ENCODE data around the gene NINL. TPM values are rescaled to one million over a fixed set of nuclear protein-coding genes. Genes with fewer than 3 reads are reported as not detected.
"Not testable (repeated sequence)": the region's sequence is repeated elsewhere in the genome, so short reads cannot be mapped to it uniquely, and the experiment has no call there.

Gene NINL
- polyA plus RNA-seq, 3 donors = 2.9 to 6.9 (median 4.3) TPM

- H3K27ac ChIP-seq (ENCODE audit: low read depth, low read length) = no peak overlapping the region
- WGBS, 3 donors = 94 to 100% (median 97%) methylated on average over 2 of the region's 2 CpGs
Measured at GRCh38 chr20:25514747-25515340, 70.5 kb downstream of the NINL start.

GRCh38 chr20:25514195-25514594 lies 71.1 kb downstream of the NINL start:
- 93 to 100% (median 100%) methylated on average over 2 of the region's 2 CpGs for WGBS, 3 donors

GRCh38 chr20:25512709-25513108 lies 72.6 kb downstream of the NINL start:
- 94 to 96% (median 94%) methylated on average over 12 of the region's 12 CpGs for WGBS, 3 donors
- H3K27ac ChIP-seq (ENCODE audit: low read depth, low read length) = no peak overlapping the region

More at GRCh38 chr20:25514195-25514594, 71.1 kb downstream of the NINL start:
- no peak overlapping the region for H3K27ac ChIP-seq (ENCODE audit: low read depth, low read length)

GRCh38 chr20:25511183-25511582 lies 74.1 kb downstream of the NINL start:
- no peak overlapping the region for H3K27ac ChIP-seq (ENCODE audit: low read depth, low read length)
- 89 to 96% (median 93%) methylated on average over 10 of the region's 10 CpGs for WGBS, 3 donors

GRCh38 chr20:25510721-25511120 lies 74.6 kb downstream of the NINL start:
- 88 to 93% (median 90%) methylated on average over 7 of the region's 7 CpGs for WGBS, 3 donors
- H3K27ac ChIP-seq (ENCODE audit: low read depth, low read length) = no peak overlapping the region

- no peak overlapping the region for H3K27ac ChIP-seq (ENCODE audit: low read depth, low read length)
- 93 to 96% (median 95%) methylated on average over 8 of the region's 8 CpGs for WGBS, 3 donors
Measured at GRCh38 chr20:25510202-25510601, 75.1 kb downstream of the NINL start.

- WGBS, 3 donors = 95 to 99% (median 96%) methylated on average over 5 of the region's 5 CpGs
- no peak overlapping the region for H3K27ac ChIP-seq (ENCODE audit: low read depth, low read length)
Measured at GRCh38 chr20:25509084-25509483, 76.2 kb downstream of the NINL start.

- no peak overlapping the region for H3K27ac ChIP-seq (ENCODE audit: low read depth, low read length)
Measured at GRCh38 chr20:25508083-25508770, 77.1 kb downstream of the NINL start.

GRCh38 chr20:25507385-25508082 lies 77.8 kb downstream of the NINL start:
- no peak overlapping the region for H3K27ac ChIP-seq (ENCODE audit: low read depth, low read length)
- WGBS, 3 donors = 42 to 83% (median 77%) methylated on average over 8 of the region's 8 CpGs

More at GRCh38 chr20:25508083-25508770, 77.1 kb downstream of the NINL start:
- 50 to 90% (median 87%) methylated on average over 8 to 10 of the region's 10 CpGs for WGBS, 3 donors

GRCh38 chr20:25504366-25505135 lies 80.8 kb downstream of the NINL start:
- WGBS, 3 donors = 87 to 94% (median 88%) methylated on average over 15 of the region's 15 CpGs
- no peak overlapping the region for H3K27ac ChIP-seq (ENCODE audit: low read depth, low read length)

GRCh38 chr20:25503936-25504335 lies 81.4 kb downstream of the NINL start:
- 90 to 94% (median 92%) methylated on average over 12 of the region's 12 CpGs for WGBS, 3 donors

GRCh38 chr20:25503051-25503639 lies 82.2 kb downstream of the NINL start:
- not testable (repeated sequence) for H3K27ac ChIP-seq (ENCODE audit: low read depth, low read length)
- WGBS, 3 donors = 87 to 92% (median 89%) methylated on average over 5 to 6 of the region's 6 CpGs

More at GRCh38 chr20:25503936-25504335, 81.4 kb downstream of the NINL start:
- H3K27ac ChIP-seq (ENCODE audit: low read depth, low read length) = no peak overlapping the region

GRCh38 chr20:25500880-25501351 lies 84.4 kb downstream of the NINL start:
- H3K27ac ChIP-seq (ENCODE audit: low read depth, low read length) = no peak overlapping the region
- WGBS, 3 donors = 86 to 93% (median 89%) methylated on average over 13 of the region's 13 CpGs

- H3K27ac ChIP-seq (ENCODE audit: low read depth, low read length) = no peak overlapping the region
- WGBS, 3 donors = 90 to 93% (median 93%) methylated on average over 8 of the region's 8 CpGs
Measured at GRCh38 chr20:25499855-25500434, 85.4 kb downstream of the NINL start.

GRCh38 chr20:25499031-25499430 lies 86.3 kb downstream of the NINL start:
- 86 to 92% (median 92%) methylated on average over 13 of the region's 13 CpGs for WGBS, 3 donors
- no peak overlapping the region for H3K27ac ChIP-seq (ENCODE audit: low read depth, low read length)

- 91 to 95% (median 95%) methylated on average over 6 of the region's 6 CpGs for WGBS, 3 donors
- H3K27ac ChIP-seq (ENCODE audit: low read depth, low read length) = no peak overlapping the region
Measured at GRCh38 chr20:25498280-25498606, 87.1 kb downstream of the NINL start.

GRCh38 chr20:25497586-25498279 lies 87.6 kb downstream of the NINL start:
- WGBS, 3 donors = 87 to 89% (median 89%) methylated on average over 22 of the region's 22 CpGs
- H3K27ac ChIP-seq (ENCODE audit: low read depth, low read length) = no peak overlapping the region

Data from adipose tissue (tissue), 3 donors.